Caco-2 (cell line): ENCODE measurements around the gene ITPR1. TPM values are rescaled to one million over a fixed set of nuclear protein-coding genes. Genes with fewer than 3 reads are reported as not detected.

Experiments
- BruUV-seq: library from RNA; stranded (reverse); fragments of 400-500 nt; replicated peaks from 2 replicates; lab custom pipeline; 2021; lab: Mats Ljungman, UMichigan
- CTCF ChIA-PET: fragments of 300-600 bp; sonication (Branson Sonifier 250); formaldehyde crosslinking; loops from one replicate; lab custom pipeline; 2022; ENCODE audit warnings: antibody characterized with exemption; lab: Charles Lee
- POLR2A ChIA-PET: fragments of 300-600 bp; sonication (Branson Sonifier 250); formaldehyde crosslinking; loops from one replicate; lab custom pipeline; 2022; ENCODE audit warnings: antibody characterized with exemption; lab: Charles Lee
- DNase-seq, 2 experiments: peaks; one replicate each; pipeline versions ENCODE4 v3.0.0 to v3.0.0-alpha.2; 2020 to 2022
- H3K27me3 ChIP-seq: replicated peaks from 2 replicates; pipeline ENCODE4 v1.6.0; 2011; ENCODE audit warnings: low read length; ENCODE audit not compliant: control insufficient read depth, insufficient read depth
- H3K36me3 ChIP-seq: 2 replicates; pipeline ENCODE4 v1.5.1; 2011; ENCODE audit warnings: low read length; ENCODE audit not compliant: control insufficient read depth, insufficient read depth
- H3K4me1 ChIP-seq: fragments of 250-450 bp; sonication (Bioruptor Pico); 2 replicates; pipeline ENCODE4 v1.5.1; 2020; ENCODE audit warnings: mild to moderate bottlenecking
- H3K4me3 ChIP-seq: 2 replicates; pipeline ENCODE4 v1.5.1; 2011; ENCODE audit warnings: low read depth, mild to moderate bottlenecking, control low read depth, low read length
- H3K9me3 ChIP-seq: fragments of 250-450 bp; sonication (Bioruptor Pico); 2 replicates; pipeline ENCODE4 v1.5.1; 2020; ENCODE audit warnings: mild to moderate bottlenecking, moderate library complexity
- H3K27ac Mint-ChIP-seq: one replicate; pipeline ENCODE4 v1.8.0; 2022; ENCODE audit warnings: mixed read lengths; ENCODE audit not compliant: unreplicated experiment
- H3K27me3 Mint-ChIP-seq: one replicate; pipeline ENCODE4 v1.8.0; 2022; ENCODE audit warnings: mixed read lengths; ENCODE audit not compliant: insufficient read depth, unreplicated experiment
- H3K36me3 Mint-ChIP-seq: one replicate; pipeline ENCODE4 v1.8.0; 2022; ENCODE audit warnings: mild to moderate bottlenecking, mixed read lengths; ENCODE audit not compliant: insufficient read depth, unreplicated experiment
- H3K4me1 Mint-ChIP-seq: one replicate; pipeline ENCODE4 v1.8.0; 2022; ENCODE audit warnings: low read depth, mixed read lengths; ENCODE audit not compliant: unreplicated experiment
- H3K4me3 Mint-ChIP-seq: one replicate; pipeline ENCODE4 v1.8.0; 2022; ENCODE audit warnings: mild to moderate bottlenecking, moderate library complexity, mixed read lengths; ENCODE audit not compliant: unreplicated experiment
- H3K9me3 Mint-ChIP-seq: one replicate; pipeline ENCODE4 v1.8.0; 2022; ENCODE audit warnings: mixed read lengths; ENCODE audit not compliant: unreplicated experiment
- intact Hi-C: fragments of 100-400 bp; cut with micrococcal nuclease; formaldehyde crosslinking; loops from one replicate; pipeline ENCODE4 v1.10.0; 2022; ENCODE audit not compliant: unreplicated experiment
- total RNA-seq: library from RNA; stranded (reverse); gene quantifications from 2 replicates; pipeline ENCODE4 v1.2.3, GENCODE V29; 2022
- TF ChIP-seq, protein P1 (sequence below), 2 experiments: fragments of 200-600 bp in 1 of 2; IDR thresholded peaks; 1 replicate in 1 of 2; 2 replicates in 1 of 2; pipeline versions ENCODE4 v1.5.1 to v1.8.0; 2011 to 2022; ENCODE audit warnings: antibody characterized with exemption in 1 of 2, control low read depth in 1 of 2, inconsistent platforms in 1 of 2, low read depth in 1 of 2, low read length in 1 of 2, mild to moderate bottlenecking in 1 of 2, moderate library complexity in 1 of 2; ENCODE audit not compliant: insufficient read depth in 1 of 2, severe bottlenecking in 1 of 2, unreplicated experiment in 1 of 2

ITPR1 gene
- total RNA-seq, 1 experiment from 2014 or later: 10.4 TPM

GRCh38 chr3:4633078-4634004 is 140.2 kb downstream of the ITPR1 start:
- Histone ChIP-seq H3K9me3 (no peaks in the 10 kb centered on the region), H3K27me3 (no peaks in the 10 kb centered on the region), H3K4me1 (no peaks in the 10 kb centered on the region), H3K36me3 (no peaks in the 10 kb centered on the region), H3K4me3 (no peak overlapping the region)
- no TSS peak for BruUV-seq
- DNase-seq: peak in 1 of 2 experiments; percentile 39
- H3K36me3 Mint-ChIP-seq: no peaks in the 10 kb centered on the region
- H3K4me3 Mint-ChIP-seq: no peak overlapping the region
- POLR2A ChIA-PET: no interaction called here
- no peak overlapping the region for H3K27ac Mint-ChIP-seq
- H3K4me1 Mint-ChIP-seq: no peaks in the 10 kb centered on the region
- intact Hi-C loops: loop anchor here (1.0 to 5.0 kb wide), 4 partner anchors 141 to 299 kb away; partner anchors contain the start of gene ITPR1
- CTCF ChIA-PET: interaction anchor here (0.6 to 2.0 kb wide), 4 partner anchors 18 to 283 kb away, joined by 3 to 21 read pairs (median 3); partner anchors contain the start of gene SUMF1
- no peaks in the 10 kb centered on the region for H3K9me3 Mint-ChIP-seq
- TF ChIP-seq, protein P1, sequence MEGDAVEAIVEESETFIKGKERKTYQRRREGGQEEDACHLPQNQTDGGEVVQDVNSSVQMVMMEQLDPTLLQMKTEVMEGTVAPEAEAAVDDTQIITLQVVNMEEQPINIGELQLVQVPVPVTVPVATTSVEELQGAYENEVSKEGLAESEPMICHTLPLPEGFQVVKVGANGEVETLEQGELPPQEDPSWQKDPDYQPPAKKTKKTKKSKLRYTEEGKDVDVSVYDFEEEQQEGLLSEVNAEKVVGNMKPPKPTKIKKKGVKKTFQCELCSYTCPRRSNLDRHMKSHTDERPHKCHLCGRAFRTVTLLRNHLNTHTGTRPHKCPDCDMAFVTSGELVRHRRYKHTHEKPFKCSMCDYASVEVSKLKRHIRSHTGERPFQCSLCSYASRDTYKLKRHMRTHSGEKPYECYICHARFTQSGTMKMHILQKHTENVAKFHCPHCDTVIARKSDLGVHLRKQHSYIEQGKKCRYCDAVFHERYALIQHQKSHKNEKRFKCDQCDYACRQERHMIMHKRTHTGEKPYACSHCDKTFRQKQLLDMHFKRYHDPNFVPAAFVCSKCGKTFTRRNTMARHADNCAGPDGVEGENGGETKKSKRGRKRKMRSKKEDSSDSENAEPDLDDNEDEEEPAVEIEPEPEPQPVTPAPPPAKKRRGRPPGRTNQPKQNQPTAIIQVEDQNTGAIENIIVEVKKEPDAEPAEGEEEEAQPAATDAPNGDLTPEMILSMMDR (IDR thresholded peaks at IDR 0.05; ENCODE audit: insufficient read depth in 1 of 2, low read depth in 1 of 2, low read length in 1 of 2, severe bottlenecking in 1 of 2, unreplicated experiment in 1 of 2): peak; percentile 76 to 86
- H3K27me3 Mint-ChIP-seq: no peaks in the 10 kb centered on the region

- Mint-ChIP-seq H3K4me3 (no peak overlapping the region), H3K27me3 (no peaks in the 10 kb centered on the region), H3K36me3 (no peaks in the 10 kb centered on the region), H3K27ac (no peak overlapping the region), H3K4me1 (no peaks in the 10 kb centered on the region), H3K9me3 (no peaks in the 10 kb centered on the region)
- DNase-seq: no peak
- POLR2A ChIA-PET: no interaction called here
- Histone ChIP-seq H3K4me1 (no peaks in the 10 kb centered on the region), H3K36me3 (no peaks in the 10 kb centered on the region), H3K4me3 (no peak overlapping the region), H3K27me3 (no peaks in the 10 kb centered on the region; the same call in 1 of the 2 replicates), H3K9me3 (no peaks in the 10 kb centered on the region)
- intact Hi-C loops: loop anchor here (5.0 kb wide), 1 partner anchor 208 kb away; no protein-coding TSS in a partner anchor
- CTCF ChIA-PET: no interaction called here
- TF ChIP-seq, protein P1 (IDR thresholded peaks at IDR 0.05; ENCODE audit: insufficient read depth in 1 of 2, low read depth in 1 of 2, low read length in 1 of 2, severe bottlenecking in 1 of 2, unreplicated experiment in 1 of 2): no peak
- BruUV-seq: no TSS peak
Observed at GRCh38 chr3:4634894-4635293, 141.7 kb downstream of the ITPR1 start.

GRCh38 chr3:4637265-4637664 is 144.1 kb downstream of the ITPR1 start:
- intact Hi-C loops: no loop called here
- TF ChIP-seq, protein P1 (IDR thresholded peaks at IDR 0.05; ENCODE audit: insufficient read depth in 1 of 2, low read depth in 1 of 2, low read length in 1 of 2, severe bottlenecking in 1 of 2, unreplicated experiment in 1 of 2): no peak
- no peaks in the 10 kb centered on the region for H3K4me1 Mint-ChIP-seq
- no peaks in the 10 kb centered on the region for H3K36me3 Mint-ChIP-seq
- no peaks in the 10 kb centered on the region for H3K27me3 Mint-ChIP-seq
- ChIA-PET POLR2A (interaction anchor here (1.0 kb wide), 1 partner anchor 303 kb away, joined by 3 read pairs; no protein-coding TSS in a partner anchor), CTCF (interaction anchor here (1.6 kb wide), 1 partner anchor 286 kb away, joined by 3 read pairs; no protein-coding TSS in a partner anchor)
- no peak overlapping the region for H3K4me3 ChIP-seq
- H3K4me1 ChIP-seq: no peaks in the 10 kb centered on the region
- no TSS peak for BruUV-seq
- no peaks in the 10 kb centered on the region for H3K9me3 ChIP-seq
- no peak overlapping the region for H3K4me3 Mint-ChIP-seq
- H3K27ac Mint-ChIP-seq: no peak overlapping the region
- no peaks in the 10 kb centered on the region for H3K36me3 ChIP-seq
- H3K9me3 Mint-ChIP-seq: no peaks in the 10 kb centered on the region
- DNase-seq: no peak
- no peaks in the 10 kb centered on the region; the same call in 1 of the 2 replicates for H3K27me3 ChIP-seq
